GM12874 (cell line): Measurements from ENCODE around the gene UTS2B.

Source experiments
- CTCF ChIP-seq: IDR thresholded peaks from 2 replicates; pipeline ENCODE4 v1.5.1; 2011; ENCODE audit warnings: low read depth, mild to moderate bottlenecking, control low read depth, low read length, moderate library complexity; ENCODE audit not compliant: insufficient read depth

Gene UTS2B

GRCh38 chr3:191246630-191247029 lies 83.7 kb downstream of the UTS2B start:
- no peak for TF ChIP-seq CTCF

GRCh38 chr3:191244242-191244867 lies 86.0 kb downstream of the UTS2B start:
- peak; percentile 18; the same call in 1 of the 2 replicates for TF ChIP-seq CTCF

GRCh38 chr3:191240486-191240885 lies 89.8 kb downstream of the UTS2B start:
- no peak for TF ChIP-seq CTCF

- no peak for TF ChIP-seq CTCF
Measured at GRCh38 chr3:191239407-191240031, 90.8 kb downstream of the UTS2B start.

- TF ChIP-seq CTCF, result no peak
Measured at GRCh38 chr3:191238321-191238817, 92.0 kb downstream of the UTS2B start.

GRCh38 chr3:191237047-191237882 lies 93.1 kb downstream of the UTS2B start:
- TF ChIP-seq CTCF, result no peak

GRCh38 chr3:191236646-191237045 lies 93.7 kb downstream of the UTS2B start:
- TF ChIP-seq CTCF, result no peak
